ENCODE measurements around the gene CCDC146. TPM values are rescaled to one million over a fixed set of nuclear protein-coding genes. Genes with fewer than 3 reads are reported as not detected.

CCDC146 gene
- total RNA-seq, 1 experiment from 2014 or later = 2.2 TPM

DNA sequence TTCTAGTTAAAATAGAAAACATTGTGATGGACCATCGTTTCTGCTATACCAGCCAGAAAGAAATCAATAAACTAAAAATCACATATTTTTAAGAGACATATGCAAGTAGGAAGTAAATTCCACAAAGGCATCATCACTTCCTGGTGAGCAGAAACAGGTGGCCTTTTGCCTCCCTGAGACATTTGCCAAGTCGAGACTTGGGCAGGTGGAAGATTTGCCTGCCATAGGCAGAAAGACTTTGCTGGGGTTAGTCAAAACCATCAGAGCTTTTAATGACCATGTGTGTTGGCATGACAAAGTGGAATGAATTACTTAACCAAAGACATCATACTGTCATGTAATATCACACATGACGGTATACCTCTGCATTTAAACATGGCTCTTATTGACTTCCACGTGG lies 143.3 kb downstream of the CCDC146 start:
- Histone ChIP-seq H3K27me3 (replicated peaks; ENCODE audit: insufficient read depth, low read depth, low read length, poor library complexity) (no peaks in the 10 kb centered on the region), H3K9me3 (ENCODE audit: low read depth, low read length, poor library complexity, severe bottlenecking) (no peaks in the 10 kb centered on the region), H3K36me3 (ENCODE audit: insufficient read depth, low read length, poor library complexity, severe bottlenecking) (no peaks in the 10 kb centered on the region), H3K27ac (ENCODE audit: low read depth, low read length, poor library complexity, severe bottlenecking) (no peak overlapping the region), H3K4me1 (ENCODE audit: insufficient read depth, low read length, poor library complexity, severe bottlenecking) (no peaks in the 10 kb centered on the region), H3K4me3 (ENCODE audit: low read depth, low read length, poor library complexity, severe bottlenecking) (no peak overlapping the region)
- BruUV-seq (replicated peaks) = no TSS peak
- no peak for DNase-seq (ENCODE audit: low spot score)
- TF ChIP-seq EZH2 (IDR thresholded peaks at IDR 0.05; ENCODE audit: borderline replicate concordance, low read depth, low read length, poor library complexity, severe bottlenecking) = no peak
- TF ChIP-seq, protein P1, sequence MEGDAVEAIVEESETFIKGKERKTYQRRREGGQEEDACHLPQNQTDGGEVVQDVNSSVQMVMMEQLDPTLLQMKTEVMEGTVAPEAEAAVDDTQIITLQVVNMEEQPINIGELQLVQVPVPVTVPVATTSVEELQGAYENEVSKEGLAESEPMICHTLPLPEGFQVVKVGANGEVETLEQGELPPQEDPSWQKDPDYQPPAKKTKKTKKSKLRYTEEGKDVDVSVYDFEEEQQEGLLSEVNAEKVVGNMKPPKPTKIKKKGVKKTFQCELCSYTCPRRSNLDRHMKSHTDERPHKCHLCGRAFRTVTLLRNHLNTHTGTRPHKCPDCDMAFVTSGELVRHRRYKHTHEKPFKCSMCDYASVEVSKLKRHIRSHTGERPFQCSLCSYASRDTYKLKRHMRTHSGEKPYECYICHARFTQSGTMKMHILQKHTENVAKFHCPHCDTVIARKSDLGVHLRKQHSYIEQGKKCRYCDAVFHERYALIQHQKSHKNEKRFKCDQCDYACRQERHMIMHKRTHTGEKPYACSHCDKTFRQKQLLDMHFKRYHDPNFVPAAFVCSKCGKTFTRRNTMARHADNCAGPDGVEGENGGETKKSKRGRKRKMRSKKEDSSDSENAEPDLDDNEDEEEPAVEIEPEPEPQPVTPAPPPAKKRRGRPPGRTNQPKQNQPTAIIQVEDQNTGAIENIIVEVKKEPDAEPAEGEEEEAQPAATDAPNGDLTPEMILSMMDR (conservative IDR thresholded peaks at IDR 0.05; ENCODE audit: low read depth, low read length) = no peak
- POLR2A ChIA-PET (ENCODE audit: low non-redundant PET) = no interaction called here
- intact Hi-C loops (cut with micrococcal nuclease; ENCODE audit: unreplicated experiment) = no loop called here
- CTCF ChIA-PET = no interaction called here

- Histone ChIP-seq H3K4me1 (ENCODE audit: insufficient read depth, low read length, poor library complexity, severe bottlenecking) (no peaks in the 10 kb centered on the region), H3K27me3 (replicated peaks; ENCODE audit: insufficient read depth, low read depth, low read length, poor library complexity) (no peaks in the 10 kb centered on the region), H3K9me3 (ENCODE audit: low read depth, low read length, poor library complexity, severe bottlenecking) (no peaks in the 10 kb centered on the region), H3K4me3 (ENCODE audit: low read depth, low read length, poor library complexity, severe bottlenecking) (no peak overlapping the region), H3K27ac (ENCODE audit: low read depth, low read length, poor library complexity, severe bottlenecking) (no peak overlapping the region), H3K36me3 (ENCODE audit: insufficient read depth, low read length, poor library complexity, severe bottlenecking) (no peaks in the 10 kb centered on the region)
- TF ChIP-seq, protein P1 (conservative IDR thresholded peaks at IDR 0.05; ENCODE audit: low read depth, low read length) = no peak
- TF ChIP-seq EZH2 (IDR thresholded peaks at IDR 0.05; ENCODE audit: borderline replicate concordance, low read depth, low read length, poor library complexity, severe bottlenecking) = no peak
- no peak for DNase-seq (ENCODE audit: low spot score)
- BruUV-seq (replicated peaks) = no TSS peak
- ChIA-PET CTCF (no interaction called here), POLR2A (ENCODE audit: low non-redundant PET) (no interaction called here)
- intact Hi-C loops (cut with micrococcal nuclease; ENCODE audit: unreplicated experiment) = no loop called here
These were observed 143.9 kb downstream of the CCDC146 start for GRCh38 chr7:77266291-77266794.

GRCh38 chr7:77269360-77270093 lies 147.1 kb downstream of the CCDC146 start:
- Histone ChIP-seq H3K4me1 (ENCODE audit: insufficient read depth, low read length, poor library complexity, severe bottlenecking) (no peaks in the 10 kb centered on the region), H3K9me3 (ENCODE audit: low read depth, low read length, poor library complexity, severe bottlenecking) (no peaks in the 10 kb centered on the region), H3K4me3 (ENCODE audit: low read depth, low read length, poor library complexity, severe bottlenecking) (no peak overlapping the region), H3K36me3 (ENCODE audit: insufficient read depth, low read length, poor library complexity, severe bottlenecking) (no peaks in the 10 kb centered on the region), H3K27me3 (replicated peaks; ENCODE audit: insufficient read depth, low read depth, low read length, poor library complexity) (no peaks in the 10 kb centered on the region), H3K27ac (ENCODE audit: low read depth, low read length, poor library complexity, severe bottlenecking) (no peak overlapping the region)
- POLR2A ChIA-PET (ENCODE audit: low non-redundant PET) = no interaction called here
- DNase-seq (ENCODE audit: low spot score) = no peak
- CTCF ChIA-PET = interaction anchor here (0.6 kb wide), 1 partner anchor 18 kb away, joined by 5 read pairs; no protein-coding TSS in a partner anchor
- intact Hi-C loops (cut with micrococcal nuclease; ENCODE audit: unreplicated experiment) = no loop called here
- TF ChIP-seq, protein P1 (conservative IDR thresholded peaks at IDR 0.05; ENCODE audit: low read depth, low read length) = no peak
- no peak for TF ChIP-seq EZH2 (IDR thresholded peaks at IDR 0.05; ENCODE audit: borderline replicate concordance, low read depth, low read length, poor library complexity, severe bottlenecking)
- BruUV-seq (replicated peaks) = no TSS peak

Data from A673 (cell line).